ENCODE data around the gene C4A.
"Not testable (repeated sequence)": the region's sequence is repeated elsewhere in the genome, so short reads cannot be mapped to it uniquely, and the experiment has no call there.

C4A gene

GRCh38 chr6:31958741-31959739, 22.8 kb upstream of the C4A start, which contains the start of the genes NELFE and SKIC2:
Gene NELFE, minus strand, starts transcription at chr6:31958971. Its CDS starts 525 bp downstream, at chr6:31958446.
Gene SKIC2, plus strand, starts transcription at chr6:31959175. Its CDS starts 18 bp downstream, at chr6:31959193.
- peak; percentile 97 for DNase-seq (ENCODE audit: low read depth)

- DNase-seq (ENCODE audit: low read depth), result no peak
Measured at GRCh38 chr6:31961616-31962015, 20.2 kb upstream of the C4A start.

- no peak for DNase-seq (ENCODE audit: low read depth)
Measured at GRCh38 chr6:31963921-31964320, 17.9 kb upstream of the C4A start.

GRCh38 chr6:31965700-31966099, 16.2 kb upstream of the C4A start:
- DNase-seq (ENCODE audit: low read depth), result no peak

GRCh38 chr6:31966506-31966905, 15.4 kb upstream of the C4A start:
- DNase-seq (ENCODE audit: low read depth), result no peak

GRCh38 chr6:31966997-31967925, 14.6 kb upstream of the C4A start:
- DNase-seq (ENCODE audit: low read depth), result no peak

- no peak for DNase-seq (ENCODE audit: low read depth)
Measured at GRCh38 chr6:31967926-31968320, 13.9 kb upstream of the C4A start.

- DNase-seq (ENCODE audit: low read depth), result no peak
Measured at GRCh38 chr6:31968326-31968725, 13.5 kb upstream of the C4A start.

- no peak for DNase-seq (ENCODE audit: low read depth)
Measured at GRCh38 chr6:31968791-31969711, 12.8 kb upstream of the C4A start.

GRCh38 chr6:31969712-31970603, 11.9 kb upstream of the C4A start:
- peak; percentile 93 for DNase-seq (ENCODE audit: low read depth)

GRCh38 chr6:31970604-31971271, 11.1 kb upstream of the C4A start:
- no peak for DNase-seq (ENCODE audit: low read depth)

- DNase-seq (ENCODE audit: low read depth), result no peak
Measured at GRCh38 chr6:31971279-31971992, 10.4 kb upstream of the C4A start.

GRCh38 chr6:31971993-31972708, 9.7 kb upstream of the C4A start, which contains the start of gene DXO:
Gene DXO, minus strand, starts transcription at chr6:31972138. Its CDS starts 463 bp downstream, at chr6:31971675.
- peak; percentile 99 for DNase-seq (ENCODE audit: low read depth)

GRCh38 chr6:31972709-31973350, 9.0 kb upstream of the C4A start:
- peak; percentile 60 for DNase-seq (ENCODE audit: low read depth)

- DNase-seq (ENCODE audit: low read depth), result not testable (repeated sequence)
Measured at GRCh38 chr6:31976065-31976464, 5.8 kb upstream of the C4A start.

GRCh38 chr6:31977816-31978431, 3.9 kb upstream of the C4A start:
- DNase-seq (ENCODE audit: low read depth), result no peak

- DNase-seq (ENCODE audit: low read depth), result no peak
Measured at GRCh38 chr6:31978831-31979230, 3.0 kb upstream of the C4A start.

Measured in amniotic epithelial cell (primary cell).